ENCODE data around the gene MCF2L2.
"Not testable (repeated sequence)": the region's sequence is repeated elsewhere in the genome, so short reads cannot be mapped to it uniquely, and the experiment has no call there.

The MCF2L2 gene

GRCh38 chr3:183428447-183429211 is at the start of gene MCF2L2:
TSS of gene MCF2L2 (minus strand) at chr3:183428619. CDS start at chr3:183427977, 642 bp downstream.
- peak; percentile 34 for DNase-seq

DNA sequence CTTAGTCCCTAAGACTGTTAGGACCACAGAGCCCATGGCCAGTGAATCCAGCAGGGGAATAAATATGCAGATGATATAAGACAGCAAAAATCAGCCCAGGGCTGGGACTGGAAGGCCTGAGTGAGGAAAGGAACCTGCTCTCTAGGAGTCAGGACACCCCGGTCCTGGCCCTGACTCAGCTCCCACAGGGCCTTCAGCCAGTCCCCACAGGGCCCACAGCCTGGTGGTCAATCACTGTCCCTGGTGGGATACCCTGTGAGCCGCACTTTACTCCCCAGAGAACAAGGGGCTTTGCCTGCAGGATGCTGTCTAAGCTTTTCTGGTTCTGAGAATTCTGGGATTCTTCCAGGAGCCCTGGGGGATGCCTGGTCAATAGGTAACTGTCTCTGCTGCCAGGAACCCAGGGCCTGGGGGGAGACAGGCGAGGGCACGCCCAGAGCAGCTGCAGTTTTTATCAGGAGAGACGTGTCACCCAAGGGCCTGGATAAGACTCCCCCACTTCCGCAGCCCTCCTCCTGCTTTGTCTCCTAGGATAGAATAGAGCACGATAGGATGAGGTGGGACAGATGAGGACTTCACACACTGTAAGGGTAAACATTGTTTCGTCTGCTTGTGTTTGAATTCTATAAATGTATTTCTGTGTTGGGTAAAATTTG is 49.5 kb upstream of the MCF2L2 start:
- DNase-seq, result no peak

GRCh38 chr3:183475764-183476162 is 47.3 kb upstream of the MCF2L2 start:
- DNase-seq, result not testable (repeated sequence)

DNA sequence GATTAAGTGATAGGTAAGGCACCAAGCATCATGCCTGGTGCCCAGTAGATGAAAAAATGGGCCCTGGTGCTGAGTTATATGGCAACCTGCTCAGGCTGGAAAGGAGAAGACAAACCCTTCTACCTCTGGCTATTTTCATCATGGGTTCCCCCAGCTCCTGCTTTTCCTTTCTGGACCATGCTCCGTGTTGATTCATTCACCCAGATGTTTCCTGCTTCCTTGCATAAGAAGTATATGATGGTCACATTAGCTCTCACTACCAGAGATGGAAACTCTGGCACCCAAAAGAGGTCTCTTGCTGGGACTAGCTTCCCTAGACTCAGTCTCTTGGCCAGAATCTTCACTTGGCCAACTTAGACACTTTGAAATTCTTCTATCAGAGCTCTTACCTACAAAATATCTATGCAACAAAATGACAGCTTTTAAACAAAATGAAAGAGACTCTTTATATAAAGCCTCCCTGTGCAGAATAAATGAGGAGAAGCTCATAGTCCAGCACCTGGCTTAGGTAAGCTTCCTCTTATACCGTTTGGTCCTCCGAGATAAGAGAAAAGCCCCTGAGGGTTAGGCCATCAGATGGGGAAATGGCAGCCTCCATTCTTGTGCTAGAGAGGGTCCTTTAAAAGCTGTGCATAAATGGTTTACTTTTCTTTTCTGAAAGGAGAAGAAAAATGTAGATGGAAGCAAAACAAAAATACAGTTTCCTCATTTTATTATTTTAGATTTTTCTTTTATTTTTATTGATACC is 46.8 kb upstream of the MCF2L2 start:
- no peak for DNase-seq

DNA sequence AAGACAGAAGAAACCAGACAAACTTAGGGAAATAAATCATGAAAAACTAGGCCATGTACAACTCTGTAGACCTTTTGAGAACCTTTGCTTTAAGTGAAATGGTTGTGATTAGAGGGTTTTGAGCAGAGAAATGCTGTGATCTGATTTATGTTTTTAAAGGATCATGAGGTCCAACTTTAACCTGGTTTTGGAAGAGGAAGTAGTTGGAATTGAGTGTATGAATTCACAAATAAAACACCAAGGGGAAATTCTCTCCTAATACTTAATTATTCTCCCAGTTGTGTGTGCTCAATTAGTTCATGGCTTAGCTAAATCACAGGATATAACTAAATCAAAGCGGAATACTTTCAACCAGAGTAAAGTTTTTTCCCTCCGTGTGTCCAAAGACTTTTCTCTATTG is 45.5 kb upstream of the MCF2L2 start:
- no peak for DNase-seq

- no peak for DNase-seq
Measured at GRCh38 chr3:183472155-183472554, 43.7 kb upstream of the MCF2L2 start.

- no peak for DNase-seq
Measured at GRCh38 chr3:183468424-183468823, 40.0 kb upstream of the MCF2L2 start.

DNA sequence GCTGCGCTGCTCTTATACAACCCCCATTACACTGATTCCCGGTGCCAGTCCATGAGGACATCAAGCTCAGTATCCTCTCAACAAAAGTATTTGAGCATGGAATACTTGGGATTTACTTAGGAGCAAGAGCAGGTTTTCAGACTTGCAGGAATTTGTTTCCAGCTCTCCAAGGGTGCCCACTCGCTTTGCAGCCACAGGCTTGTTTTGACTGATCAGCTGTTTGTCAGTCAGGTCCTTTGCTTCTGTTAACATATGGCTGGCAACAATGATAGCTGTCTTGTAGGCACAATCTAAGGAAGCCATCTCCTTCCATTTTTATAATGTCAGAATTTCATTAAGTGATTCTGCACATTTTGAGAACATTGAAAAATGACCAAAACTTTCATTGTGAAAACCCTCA is 38.2 kb upstream of the MCF2L2 start:
- no peak for DNase-seq

GRCh38 chr3:183465710-183466109 is 37.3 kb upstream of the MCF2L2 start:
- DNase-seq, result not testable (repeated sequence)

GRCh38 chr3:183464480-183464879 is 36.1 kb upstream of the MCF2L2 start:
- DNase-seq, result no peak

- no peak for DNase-seq
Measured at GRCh38 chr3:183460081-183461055, 31.9 kb upstream of the MCF2L2 start.

DNA sequence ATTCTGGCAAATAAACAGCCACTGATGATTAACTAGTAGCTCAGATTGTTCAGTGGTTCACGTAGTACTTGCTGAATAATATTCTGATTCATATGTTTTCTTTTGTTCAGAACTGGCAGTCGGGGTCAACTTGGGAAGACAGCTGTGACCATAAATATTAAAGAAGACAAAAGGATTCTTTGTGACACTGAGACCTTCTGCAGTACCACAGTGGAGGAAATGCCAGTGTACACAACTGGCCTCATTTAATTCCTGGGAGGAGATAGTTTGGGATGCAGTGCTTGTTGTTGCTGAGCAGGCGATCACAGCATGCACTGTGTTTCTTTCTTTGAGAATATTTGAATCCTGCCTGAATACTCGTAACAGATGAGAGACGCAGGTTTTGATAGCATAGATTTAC is 26.7 kb upstream of the MCF2L2 start:
- no peak for DNase-seq

DNA sequence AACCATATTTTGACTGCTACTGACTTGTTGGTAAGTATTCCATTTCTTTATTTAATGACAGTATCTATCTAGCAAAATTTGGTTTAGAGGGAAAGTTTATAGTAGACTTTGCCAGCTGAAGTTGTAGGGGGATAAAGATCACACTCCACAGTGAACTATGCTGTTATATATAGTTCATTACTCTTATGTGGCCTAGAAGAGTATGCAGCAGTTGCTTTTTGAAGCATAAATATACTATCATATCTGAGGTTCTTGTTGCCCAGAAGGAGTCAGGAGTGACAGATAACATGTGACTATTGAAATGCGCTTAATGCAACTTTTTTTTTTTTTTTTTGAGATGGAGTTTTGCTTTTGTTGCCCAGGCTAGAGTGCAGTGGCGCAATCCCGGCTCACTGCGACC is 25.6 kb upstream of the MCF2L2 start:
- no peak for DNase-seq

DNA sequence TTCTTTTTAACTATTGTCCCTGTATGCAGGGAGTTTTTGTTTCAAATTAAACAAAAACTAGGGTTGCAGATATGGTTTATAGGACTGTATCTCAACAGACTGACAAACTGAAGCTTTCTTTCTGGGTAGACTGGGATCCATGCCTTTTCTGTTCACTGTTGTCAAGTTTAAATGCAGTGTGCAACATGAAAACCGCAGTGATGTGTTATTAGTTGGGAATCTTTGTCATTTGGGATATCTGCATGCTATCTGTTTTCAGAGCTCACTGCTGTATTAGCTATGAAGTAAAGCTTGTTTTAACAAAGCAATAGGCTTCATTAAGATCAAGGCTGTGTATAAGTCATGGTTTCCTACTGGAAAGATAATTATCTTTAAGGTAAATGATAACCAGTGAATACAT is 21.4 kb upstream of the MCF2L2 start:
- DNase-seq, result no peak

DNA sequence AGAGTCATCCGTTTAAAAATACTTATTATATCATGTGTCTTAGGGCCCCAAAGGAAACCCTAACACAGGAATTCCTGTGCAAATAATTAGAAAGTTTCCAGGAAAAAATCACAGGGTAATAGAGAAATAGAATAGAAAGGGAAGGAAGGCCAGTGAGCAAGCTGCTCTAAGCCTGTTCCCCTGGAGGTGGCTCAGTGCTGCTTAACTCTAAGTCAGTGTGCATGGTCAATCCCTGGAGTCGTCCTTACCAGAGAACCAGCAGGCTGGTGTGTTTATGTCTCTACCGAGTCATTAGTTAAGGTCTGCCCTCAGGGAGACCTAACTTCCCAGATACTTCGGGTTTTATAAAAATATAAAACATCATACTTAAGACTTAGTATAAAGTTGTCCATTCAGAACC is 21.0 kb upstream of the MCF2L2 start:
- DNase-seq, result no peak

DNA sequence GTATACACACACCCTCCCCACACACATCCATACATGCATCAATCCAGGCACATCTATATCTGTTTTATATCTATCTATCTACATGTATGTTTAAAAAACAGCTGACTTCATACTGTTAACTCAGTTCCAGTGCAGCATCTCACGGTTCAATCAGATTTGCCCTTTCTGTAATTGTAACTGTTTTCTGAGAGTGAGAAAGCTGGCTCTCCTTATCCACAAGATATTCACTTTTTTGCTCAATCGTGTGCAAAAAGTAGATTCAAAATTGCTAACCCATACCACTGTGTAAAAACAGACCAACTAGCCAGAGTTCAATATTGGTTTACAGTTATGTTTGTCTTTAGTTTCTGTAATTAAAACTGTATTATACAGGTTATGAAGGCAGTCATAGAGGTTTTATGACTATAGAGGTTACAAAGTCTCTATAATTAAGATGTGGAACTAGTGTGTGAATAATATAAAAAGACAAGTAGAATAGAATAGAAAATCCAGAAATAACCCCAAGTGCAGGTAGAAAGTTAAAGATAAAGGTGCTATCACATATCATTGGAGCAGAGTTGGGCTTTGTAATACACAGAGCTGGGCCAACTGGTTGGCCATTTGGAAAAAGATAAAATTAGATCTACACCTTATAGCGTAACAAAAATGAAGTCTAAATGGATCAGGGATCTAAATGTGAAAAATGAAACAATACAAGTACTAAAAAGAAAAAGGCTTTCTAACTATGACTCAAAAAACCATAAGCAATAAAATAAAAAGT is 20.1 kb upstream of the MCF2L2 start:
- DNase-seq, result no peak

DNA sequence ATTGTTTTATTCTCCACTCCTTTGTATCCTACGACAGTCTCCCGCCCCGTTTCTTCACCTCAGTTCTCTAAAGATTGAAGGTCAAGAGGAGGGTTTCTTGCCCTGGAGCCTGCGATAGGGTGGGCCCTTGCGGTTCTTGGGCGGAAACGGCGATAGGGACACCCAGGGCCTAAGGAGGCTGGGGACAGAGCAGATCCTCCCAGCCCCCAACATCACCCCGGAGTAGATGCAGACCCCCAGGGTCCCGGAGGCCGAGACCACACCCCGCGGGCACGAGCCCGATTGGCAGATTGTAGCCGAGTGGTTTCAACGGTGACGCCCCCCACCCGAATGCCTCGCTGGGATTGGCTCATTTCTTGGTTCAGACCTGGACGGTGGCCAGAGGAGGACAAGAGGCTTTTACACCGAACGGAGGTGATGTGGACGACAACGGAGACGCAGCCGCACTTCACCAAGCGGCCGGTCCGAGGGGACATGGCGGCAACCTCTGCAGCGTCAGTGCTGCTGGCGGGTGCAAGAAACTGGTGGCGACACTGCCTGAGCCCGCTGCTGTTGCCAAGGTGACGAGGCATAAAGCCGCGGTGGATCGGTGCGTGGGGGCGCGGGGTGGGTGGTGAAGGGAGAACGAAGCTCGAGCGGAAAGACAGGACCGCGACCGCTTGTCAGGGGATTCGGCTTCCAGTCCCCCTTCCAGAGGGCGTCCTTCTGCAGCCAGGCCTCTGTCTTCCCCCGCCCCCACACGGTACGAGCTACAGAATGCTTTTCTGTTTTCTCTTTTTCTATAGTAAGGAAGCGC is 19.0 kb upstream of the MCF2L2 start:
- peak; percentile 78 for DNase-seq

- DNase-seq, result no peak
Measured at GRCh38 chr3:183446838-183447205, 18.4 kb upstream of the MCF2L2 start.

DNA sequence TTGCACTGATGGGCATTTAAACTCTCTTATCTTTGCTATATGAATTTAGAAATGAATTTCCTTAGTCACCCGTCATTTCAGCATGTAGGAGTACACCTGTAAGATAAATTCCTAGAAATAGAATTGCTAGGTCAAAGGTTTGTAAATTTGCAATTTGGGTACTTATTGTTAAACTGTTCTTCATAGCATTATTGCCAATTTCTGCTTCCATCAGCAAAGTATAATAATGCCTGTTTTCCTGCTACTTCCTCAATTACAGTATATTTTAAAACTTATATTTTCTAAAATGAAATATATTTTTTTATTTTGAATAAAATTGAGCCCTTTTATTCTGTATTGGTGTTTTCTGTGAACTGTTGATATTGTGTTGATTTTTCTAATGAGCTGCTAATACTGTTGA is 16.3 kb upstream of the MCF2L2 start:
- DNase-seq, result no peak

GRCh38 chr3:183443395-183444385 is 15.3 kb upstream of the MCF2L2 start:
- no peak for DNase-seq

Data from NCI-H1694 treated with DMSO at 0.1 percent for 48 hours (cell line).